ENCODE data around the gene ADSS2. TPM values are rescaled to one million over a fixed set of nuclear protein-coding genes. Genes with fewer than 3 reads are reported as not detected.
"Not testable (repeated sequence)": the region's sequence is repeated elsewhere in the genome, so short reads cannot be mapped to it uniquely, and the experiment has no call there.

The ADSS2 gene
- total RNA-seq, result 10 to 100 TPM; 26.3 to 70.0 (median 40.4) TPM

GRCh38 chr1:244451539-244451950 lies at the start of gene ADSS2:
Gene ADSS2, minus strand, starts transcription at chr1:244451909. Its CDS starts 92 bp downstream, at chr1:244451817.
- Histone ChIP-seq H3K4me1 (peaks cover 23 to 36% (median 28%) of the 10 kb centered on the region in 4 donors), H3K27me3 (no peaks in the 10 kb centered on the region), H3K27ac (peak within 1 kb of the TSS; percentile 93 to 98 (median 96)), H3K9me3 (no peaks in the 10 kb centered on the region), H3K4me3 (peak within 1 kb of the TSS; percentile 65 to 96 (median 84)), H3K36me3 (no peaks in the 10 kb centered on the region)
- TF ChIP-seq POLR2A (IDR thresholded peaks at IDR 0.05) (peak in 3 of 4 donors; percentile 70 to 90 (median 89)), EP300 (IDR thresholded peaks at IDR 0.05) (no peak), CTCF (IDR thresholded peaks at IDR 0.05) (no peak), POLR2AphosphoS5 (IDR thresholded peaks at IDR 0.05) (peak; percentile 66 to 85)
- ATAC-seq (ENCODE audit: low FRiP score in 2 of 2) (no peak), DNase-seq (no peak)
- WGBS, 2 donors, result 1 to 2% methylated on average over 10 to 25 of the region's 45 CpGs

- H3K4me1 ChIP-seq; ATAC-seq (ENCODE audit: low FRiP score in 2 of 2); DNase-seq; H3K27me3 ChIP-seq; H3K9me3 ChIP-seq; H3K36me3 ChIP-seq; H3K27ac ChIP-seq; H3K4me3 ChIP-seq: not testable (repeated sequence)
- 88 to 94% methylated on average over 4 of the region's 4 CpGs for WGBS, 2 donors
Observed at GRCh38 chr1:244500515-244500914, 48.8 kb upstream of the ADSS2 start.

DNA sequence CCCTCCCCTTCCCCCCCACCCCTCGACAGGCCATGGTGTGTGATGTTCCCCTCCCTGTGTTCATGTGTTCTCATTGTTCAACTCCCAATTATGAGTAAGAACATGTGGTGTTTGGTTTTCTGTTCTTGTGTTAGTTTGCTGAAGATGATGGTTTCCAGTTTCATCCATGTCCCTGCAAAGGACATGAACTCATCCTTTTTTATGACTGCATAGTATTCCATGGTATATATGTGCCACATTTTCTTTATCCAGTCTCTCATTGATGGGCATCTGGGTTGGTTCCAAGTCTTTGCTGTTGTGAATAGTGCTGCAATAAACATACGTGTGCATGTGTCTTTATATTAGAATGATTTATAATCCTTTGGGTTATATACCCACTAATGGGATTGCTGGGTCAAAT lies 47.8 kb upstream of the ADSS2 start:
- WGBS, 2 donors, result 82 to 84% methylated on average over 2 of the region's 2 CpGs
- not testable (repeated sequence) for H3K4me3 ChIP-seq; DNase-seq; H3K27ac ChIP-seq; ATAC-seq (ENCODE audit: low FRiP score in 2 of 2); H3K27me3 ChIP-seq; H3K9me3 ChIP-seq; H3K4me1 ChIP-seq; H3K36me3 ChIP-seq

DNA sequence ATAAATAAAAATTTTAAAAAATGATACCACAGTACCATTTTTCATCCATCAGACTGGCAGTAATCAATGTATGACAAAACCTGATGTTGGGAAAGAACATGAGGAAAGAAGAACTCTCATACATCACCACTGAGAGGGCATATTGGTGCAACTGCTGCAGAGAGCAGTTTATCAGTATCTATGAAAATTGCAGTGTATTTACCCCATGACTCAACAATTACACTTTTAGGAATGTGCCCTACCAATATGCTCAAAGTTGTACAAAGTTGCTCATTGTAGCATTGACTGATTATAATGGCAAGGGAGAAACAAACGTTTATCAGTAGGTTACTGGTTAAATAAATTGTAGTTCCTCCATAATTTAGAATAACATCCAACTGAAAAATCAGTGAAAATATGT lies 46.1 kb upstream of the ADSS2 start:
- H3K27me3 ChIP-seq, result no peaks in the 10 kb centered on the region
- no peak overlapping the region for H3K27ac ChIP-seq
- DNase-seq (no peak), ATAC-seq (ENCODE audit: low FRiP score in 2 of 2) (no peak)
- H3K36me3 ChIP-seq, result no peaks in the 10 kb centered on the region
- TF ChIP-seq POLR2AphosphoS5 (IDR thresholded peaks at IDR 0.05), result no peak
- TF ChIP-seq CTCF (IDR thresholded peaks at IDR 0.05), result no peak
- TF ChIP-seq POLR2A (IDR thresholded peaks at IDR 0.05), result no peak
- no peak for TF ChIP-seq EP300 (IDR thresholded peaks at IDR 0.05)
- H3K9me3 ChIP-seq, result no peaks in the 10 kb centered on the region
- H3K4me1 ChIP-seq, result no peaks in the 10 kb centered on the region
- no peak overlapping the region for H3K4me3 ChIP-seq
- 54 to 82% methylated on average over 1 of the region's 1 CpG for WGBS, 2 donors

GRCh38 chr1:244496186-244496585 lies 44.5 kb upstream of the ADSS2 start:
- ATAC-seq (ENCODE audit: low FRiP score in 2 of 2), result no peak
- 59 to 88% methylated on average over 1 of the region's 1 CpG for WGBS, 2 donors

More at GRCh38 chr1:244496186-244496585, 44.5 kb upstream of the ADSS2 start:
- Histone ChIP-seq H3K4me3 (no peak overlapping the region), H3K4me1 (no peaks in the 10 kb centered on the region), H3K36me3 (no peaks in the 10 kb centered on the region), H3K9me3 (no peaks in the 10 kb centered on the region), H3K27ac (no peak overlapping the region), H3K27me3 (no peaks in the 10 kb centered on the region)
- TF ChIP-seq CTCF (IDR thresholded peaks at IDR 0.05) (no peak), POLR2A (IDR thresholded peaks at IDR 0.05) (no peak), EP300 (IDR thresholded peaks at IDR 0.05) (no peak), POLR2AphosphoS5 (IDR thresholded peaks at IDR 0.05) (no peak)
- no peak for DNase-seq

Data from upper lobe of left lung (tissue), 6 donors.